ENCODE results near the gene MEF2A.

MEF2A gene

DNA sequence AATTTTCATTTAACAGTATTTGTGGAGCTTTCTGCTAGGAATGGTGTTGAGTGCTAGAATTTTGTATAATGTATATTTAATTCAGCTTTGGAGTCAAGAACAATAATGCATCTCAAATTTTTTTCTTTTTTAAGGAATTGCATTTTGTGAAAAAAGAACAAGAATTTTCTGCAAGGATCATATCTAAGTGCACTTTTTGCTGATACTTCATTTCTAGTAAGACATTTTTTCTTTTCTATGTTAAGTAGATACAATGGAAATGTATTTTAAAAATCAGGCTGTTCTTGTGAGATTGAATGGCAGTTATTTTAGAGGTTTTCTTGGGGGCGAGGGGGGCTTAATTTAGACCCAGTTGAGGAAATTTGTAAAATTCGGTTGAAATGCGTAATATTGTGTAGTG, 32.5 kb downstream of the MEF2A start:
- no peak overlapping the region for H3K4me3 ChIP-seq (ENCODE audit: low read depth, low read length)
- no peak for DNase-seq (ENCODE audit: low read depth)
- TF ChIP-seq, protein P1, sequence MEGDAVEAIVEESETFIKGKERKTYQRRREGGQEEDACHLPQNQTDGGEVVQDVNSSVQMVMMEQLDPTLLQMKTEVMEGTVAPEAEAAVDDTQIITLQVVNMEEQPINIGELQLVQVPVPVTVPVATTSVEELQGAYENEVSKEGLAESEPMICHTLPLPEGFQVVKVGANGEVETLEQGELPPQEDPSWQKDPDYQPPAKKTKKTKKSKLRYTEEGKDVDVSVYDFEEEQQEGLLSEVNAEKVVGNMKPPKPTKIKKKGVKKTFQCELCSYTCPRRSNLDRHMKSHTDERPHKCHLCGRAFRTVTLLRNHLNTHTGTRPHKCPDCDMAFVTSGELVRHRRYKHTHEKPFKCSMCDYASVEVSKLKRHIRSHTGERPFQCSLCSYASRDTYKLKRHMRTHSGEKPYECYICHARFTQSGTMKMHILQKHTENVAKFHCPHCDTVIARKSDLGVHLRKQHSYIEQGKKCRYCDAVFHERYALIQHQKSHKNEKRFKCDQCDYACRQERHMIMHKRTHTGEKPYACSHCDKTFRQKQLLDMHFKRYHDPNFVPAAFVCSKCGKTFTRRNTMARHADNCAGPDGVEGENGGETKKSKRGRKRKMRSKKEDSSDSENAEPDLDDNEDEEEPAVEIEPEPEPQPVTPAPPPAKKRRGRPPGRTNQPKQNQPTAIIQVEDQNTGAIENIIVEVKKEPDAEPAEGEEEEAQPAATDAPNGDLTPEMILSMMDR (IDR thresholded peaks at IDR 0.05; ENCODE audit: control insufficient read depth, extremely low read depth, insufficient read depth): no peak

DNA sequence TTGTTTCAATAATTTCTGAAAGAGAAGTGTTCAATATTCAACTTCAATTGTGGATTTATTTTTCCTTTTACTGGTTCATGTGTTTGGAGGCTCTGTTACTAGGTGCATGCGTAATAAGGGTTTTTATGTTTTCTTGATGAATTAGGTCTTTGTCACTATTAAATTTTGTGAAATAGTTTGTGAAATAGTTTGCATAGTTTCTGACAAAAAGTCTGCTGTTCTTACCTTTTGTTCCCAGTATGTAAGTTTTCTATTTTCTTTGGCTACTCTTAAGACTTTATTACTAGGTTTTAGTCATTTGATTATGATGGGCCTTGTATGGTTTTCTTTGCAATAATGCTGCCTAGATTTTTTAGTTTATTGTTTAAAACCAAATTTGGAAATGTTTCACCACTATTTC, 38.0 kb downstream of the MEF2A start:
- H3K4me3 ChIP-seq (ENCODE audit: low read depth, low read length): no peak overlapping the region
- TF ChIP-seq, protein P1 (IDR thresholded peaks at IDR 0.05; ENCODE audit: control insufficient read depth, extremely low read depth, insufficient read depth): no peak
- no peak for DNase-seq (ENCODE audit: low read depth)

DNA sequence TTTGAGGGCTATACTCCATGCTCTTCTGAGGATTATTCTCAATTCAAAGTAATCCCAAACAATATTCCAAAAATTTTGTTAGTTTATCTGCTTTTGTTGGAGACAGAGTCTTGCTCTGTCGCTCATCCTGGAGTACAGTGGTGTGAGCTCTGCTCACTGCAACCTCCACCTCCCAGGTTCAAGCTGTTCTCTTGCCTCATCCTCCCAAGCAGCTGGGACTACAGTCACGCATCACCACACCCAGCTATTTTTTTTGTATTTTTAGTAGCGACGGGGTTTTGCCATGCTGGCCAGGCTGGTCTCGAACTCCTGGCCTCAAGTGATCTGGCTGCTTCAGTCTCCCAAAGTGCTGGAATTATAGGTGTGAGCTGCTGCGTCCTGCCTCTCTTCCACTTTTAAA, 39.1 kb downstream of the MEF2A start:
- H3K4me3 ChIP-seq (ENCODE audit: low read depth, low read length): no peak overlapping the region
- TF ChIP-seq, protein P1 (IDR thresholded peaks at IDR 0.05; ENCODE audit: control insufficient read depth, extremely low read depth, insufficient read depth): no peak
- no peak for DNase-seq (ENCODE audit: low read depth)

DNA sequence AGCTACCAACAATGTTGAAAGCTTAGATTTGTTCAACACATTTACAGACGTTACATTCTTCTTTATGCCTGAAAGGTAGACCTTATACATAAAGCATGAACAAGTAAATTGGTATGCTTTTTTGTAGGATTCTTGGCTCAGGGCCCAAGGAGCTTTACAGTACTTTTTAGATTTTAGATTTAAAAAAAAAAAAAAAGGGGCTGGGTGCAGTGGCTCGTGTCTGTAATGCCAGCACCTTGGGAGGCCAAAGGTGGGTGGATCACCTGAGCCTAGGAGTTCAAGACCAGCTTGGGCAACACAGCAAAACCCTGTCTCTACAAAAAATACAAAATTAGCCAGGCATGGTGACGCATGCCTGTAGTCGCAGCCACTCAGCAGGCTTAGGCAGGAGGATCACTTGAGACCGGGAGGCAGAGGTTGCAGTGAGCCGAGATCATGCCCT, 39.7 kb downstream of the MEF2A start:
- H3K4me3 ChIP-seq (ENCODE audit: low read depth, low read length): no peak overlapping the region
- TF ChIP-seq, protein P1 (IDR thresholded peaks at IDR 0.05; ENCODE audit: control insufficient read depth, extremely low read depth, insufficient read depth): no peak
- no peak for DNase-seq (ENCODE audit: low read depth)

DNA sequence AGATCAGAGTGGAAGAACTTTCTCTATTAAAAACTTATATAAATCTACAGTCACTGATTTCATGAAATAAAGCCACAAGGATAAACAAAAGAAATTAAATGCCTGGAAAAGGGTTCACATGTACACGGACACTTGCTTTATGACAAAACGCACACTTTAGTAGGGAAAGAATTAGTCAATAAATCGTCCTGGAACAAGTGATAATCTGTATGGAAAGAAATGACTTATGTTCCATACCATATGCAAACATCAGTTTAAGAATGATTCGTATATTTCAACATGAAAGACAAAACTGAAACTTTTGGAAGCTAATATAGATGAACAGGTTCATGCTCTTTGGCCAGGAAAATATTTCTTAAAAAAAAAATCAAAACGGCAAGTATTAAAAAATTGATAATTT, 40.2 kb downstream of the MEF2A start:
- H3K4me3 ChIP-seq (ENCODE audit: low read depth, low read length): no peak overlapping the region
- DNase-seq (ENCODE audit: low read depth): no peak
- TF ChIP-seq, protein P1 (IDR thresholded peaks at IDR 0.05; ENCODE audit: control insufficient read depth, extremely low read depth, insufficient read depth): no peak

DNA sequence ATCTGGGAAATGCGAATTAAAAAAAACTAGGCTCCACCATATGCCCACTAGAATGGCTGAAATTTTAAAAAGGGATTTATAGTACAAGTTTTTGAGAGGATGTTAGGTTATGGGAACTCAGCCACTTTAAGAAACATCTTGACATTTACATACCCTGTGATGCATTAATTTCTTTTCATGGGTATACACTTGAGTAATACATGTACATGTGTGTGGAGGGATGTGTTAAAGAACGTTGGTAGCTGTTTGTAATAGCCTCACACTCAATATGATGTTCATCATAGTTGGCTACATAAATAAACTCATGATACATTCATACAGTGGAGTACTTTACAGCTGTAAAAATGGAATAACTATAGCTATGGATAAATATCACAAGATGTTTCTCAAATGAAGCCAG, 40.9 kb downstream of the MEF2A start:
- no peak for DNase-seq (ENCODE audit: low read depth)
- H3K4me3 ChIP-seq (ENCODE audit: low read depth, low read length): no peak overlapping the region
- TF ChIP-seq, protein P1 (IDR thresholded peaks at IDR 0.05; ENCODE audit: control insufficient read depth, extremely low read depth, insufficient read depth): no peak

DNA sequence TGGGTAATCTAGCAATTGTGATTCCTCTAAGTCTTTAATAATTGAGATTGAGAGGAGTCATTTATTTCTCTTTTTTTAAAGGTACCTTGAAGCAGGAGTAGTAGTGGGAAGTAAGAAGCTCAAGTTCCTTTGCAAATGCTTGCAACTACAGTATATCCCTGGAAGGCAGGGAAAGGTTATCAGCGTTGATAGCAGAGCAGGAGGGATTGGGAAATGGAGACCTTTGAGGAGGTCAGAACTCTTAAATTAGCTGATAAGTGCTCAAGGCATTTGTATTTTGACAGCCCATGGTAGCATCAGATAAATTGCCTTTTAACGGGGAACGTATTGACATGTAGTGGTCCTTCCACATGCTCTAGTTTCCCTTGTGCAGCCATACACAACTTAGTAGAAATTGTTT, 47.7 kb downstream of the MEF2A start:
- DNase-seq (ENCODE audit: low read depth): no peak
- TF ChIP-seq, protein P1 (IDR thresholded peaks at IDR 0.05; ENCODE audit: control insufficient read depth, extremely low read depth, insufficient read depth): no peak
- no peak overlapping the region for H3K4me3 ChIP-seq (ENCODE audit: low read depth, low read length)

Measured in LNCaP clone FGC (cell line).